Liver (tissue), 9 donors: Measurements from ENCODE around the gene TMTC4. TPM values are rescaled to one million over a fixed set of nuclear protein-coding genes. Genes with fewer than 3 reads are reported as not detected.

Source experiments
- DNase-seq: peaks from one replicate; pipeline ENCODE4 v3.0.0-alpha.2; 2017; ENCODE audit warnings: low spot score
- H3K27ac ChIP-seq, 2 donors: one replicate each; pipeline ENCODE4 v1.7.0; 2013; ENCODE audit warnings: inconsistent platforms in 2 of 2, low read length in 2 of 2, control low read depth in 1 of 2, low read depth in 1 of 2, mild to moderate bottlenecking in 1 of 2
- H3K27me3 ChIP-seq, 4 donors: one replicate each; pipeline versions ENCODE4 v1.6.1 to v1.7.0; 2013; ENCODE audit warnings: low read length in 3 of 4, inconsistent platforms in 1 of 4, mild to moderate bottlenecking in 1 of 4, moderate library complexity in 1 of 4; ENCODE audit not compliant: control insufficient read depth in 4 of 4, insufficient read depth in 4 of 4
- H3K36me3 ChIP-seq, 4 donors: one replicate each; pipeline versions ENCODE4 v1.6.1 to v1.7.0; 2013; ENCODE audit warnings: low read length in 3 of 4, mild to moderate bottlenecking in 3 of 4, low read depth in 1 of 4, moderate library complexity in 1 of 4; ENCODE audit not compliant: control insufficient read depth in 4 of 4, insufficient read depth in 3 of 4
- H3K4me1 ChIP-seq, 4 donors: one replicate each; pipeline versions ENCODE4 v1.6.1 to v1.7.0; 2013; ENCODE audit warnings: low read length in 3 of 4, mild to moderate bottlenecking in 3 of 4, moderate library complexity in 1 of 4; ENCODE audit not compliant: control insufficient read depth in 4 of 4, insufficient read depth in 4 of 4
- H3K4me3 ChIP-seq, 3 donors: one replicate each; pipeline versions ENCODE4 v1.6.1 to v1.7.0; 2013; ENCODE audit warnings: low read length in 3 of 3, control low read depth in 1 of 3, low read depth in 1 of 3, mild to moderate bottlenecking in 1 of 3
- H3K9ac ChIP-seq, 2 donors: one replicate each; pipeline ENCODE4 v1.7.0; 2013; ENCODE audit warnings: low read length in 2 of 2, mild to moderate bottlenecking in 2 of 2, moderate library complexity in 2 of 2, control low read depth in 1 of 2, low read depth in 1 of 2
- H3K9me3 ChIP-seq, 4 donors: one replicate each; pipeline versions ENCODE4 v1.6.1 to v1.7.0; 2013; ENCODE audit warnings: low read length in 3 of 4; ENCODE audit not compliant: control insufficient read depth in 4 of 4
- FOXA1 ChIP-seq: IDR thresholded peaks from 2 replicates; pipeline ENCODE4 v1.6.1; 2016; ENCODE audit warnings: antibody characterized with exemption
- FOXA2 ChIP-seq: IDR thresholded peaks from 2 replicates; pipeline ENCODE4 v1.6.1; 2016; ENCODE audit warnings: antibody characterized with exemption
- HNF4A ChIP-seq, 2 donors: conservative IDR thresholded peaks; 2 replicates each; pipeline ENCODE4 v1.6.1; 2016; ENCODE audit warnings: antibody characterized with exemption in 2 of 2, mild to moderate bottlenecking in 2 of 2
- HNF4G ChIP-seq: IDR thresholded peaks from 2 replicates; pipeline ENCODE4 v1.6.1; 2016; ENCODE audit warnings: antibody characterized with exemption
- JUND ChIP-seq, 2 donors: IDR thresholded peaks; 2 replicates each; pipeline ENCODE4 v1.6.1; 2016; ENCODE audit warnings: antibody characterized with exemption in 2 of 2
- NR2F2 ChIP-seq: IDR thresholded peaks from 2 replicates; pipeline ENCODE4 v1.6.1; 2016; ENCODE audit warnings: antibody characterized with exemption
- RAD21 ChIP-seq, 2 donors: IDR thresholded peaks; 2 replicates each; pipeline ENCODE4 v1.6.1; 2016; ENCODE audit warnings: antibody characterized with exemption in 2 of 2, mild to moderate bottlenecking in 2 of 2
- SP1 ChIP-seq: IDR thresholded peaks from 2 replicates; pipeline ENCODE4 v1.6.1; 2018; ENCODE audit warnings: antibody characterized with exemption, mild to moderate bottlenecking
- TAF1 ChIP-seq: conservative IDR thresholded peaks from 2 replicates; pipeline ENCODE4 v1.6.1; 2016; ENCODE audit warnings: antibody characterized with exemption, mild to moderate bottlenecking
- WGBS: extraction: QIAGEN DNeasy Blood & Tissue Kit; methylation state at CpG from one replicate; pipeline ENCODE4 v1.1.7; 2013; 5-methylcytosine and 5-hydroxymethylcytosine counted together
- polyA plus RNA-seq, 2 donors: library from polyadenylated mRNA; stranded (reverse) in 1 of 2; unstranded in 1 of 2; fragments of 200-250 nt in 1 of 2; fragments of >200 nt in 1 of 2; fragmentation: Nextera tagmentation in 1 of 2; extraction: Ambion mirVana in 1 of 2; gene quantifications; one replicate each; pipeline versions ENCODE4 v1.2.1 to v1.2.3, GENCODE V29; 2013 to 2015
- total RNA-seq, 2 donors: library from RNA; depleted of rRNA; stranded (reverse); fragments of >200 nt; gene quantifications; one replicate each; pipeline ENCODE4 v1.2.3, GENCODE V29; 2014
- TF ChIP-seq, protein P1 (sequence below): IDR thresholded peaks from 2 replicates; pipeline ENCODE4 v1.6.1; 2016; ENCODE audit warnings: antibody characterized with exemption
- TF ChIP-seq, protein P2 (sequence below): IDR thresholded peaks from 2 replicates; pipeline ENCODE4 v1.6.1; 2016; ENCODE audit warnings: antibody characterized with exemption, mild to moderate bottlenecking
- TF ChIP-seq, protein P3 (sequence below): IDR thresholded peaks from 2 replicates; pipeline ENCODE4 v1.6.1; 2016; ENCODE audit warnings: antibody characterized with exemption
- donor health status: healthy.
- donor health status: healthy.
- donor health status: healthy.
- donor health status: healthy.
- donor health status: healthy.

The TMTC4 gene
- total and polyA plus RNA-seq, 4 donors = 7.3 to 26.4 (median 12.3) TPM

DNA sequence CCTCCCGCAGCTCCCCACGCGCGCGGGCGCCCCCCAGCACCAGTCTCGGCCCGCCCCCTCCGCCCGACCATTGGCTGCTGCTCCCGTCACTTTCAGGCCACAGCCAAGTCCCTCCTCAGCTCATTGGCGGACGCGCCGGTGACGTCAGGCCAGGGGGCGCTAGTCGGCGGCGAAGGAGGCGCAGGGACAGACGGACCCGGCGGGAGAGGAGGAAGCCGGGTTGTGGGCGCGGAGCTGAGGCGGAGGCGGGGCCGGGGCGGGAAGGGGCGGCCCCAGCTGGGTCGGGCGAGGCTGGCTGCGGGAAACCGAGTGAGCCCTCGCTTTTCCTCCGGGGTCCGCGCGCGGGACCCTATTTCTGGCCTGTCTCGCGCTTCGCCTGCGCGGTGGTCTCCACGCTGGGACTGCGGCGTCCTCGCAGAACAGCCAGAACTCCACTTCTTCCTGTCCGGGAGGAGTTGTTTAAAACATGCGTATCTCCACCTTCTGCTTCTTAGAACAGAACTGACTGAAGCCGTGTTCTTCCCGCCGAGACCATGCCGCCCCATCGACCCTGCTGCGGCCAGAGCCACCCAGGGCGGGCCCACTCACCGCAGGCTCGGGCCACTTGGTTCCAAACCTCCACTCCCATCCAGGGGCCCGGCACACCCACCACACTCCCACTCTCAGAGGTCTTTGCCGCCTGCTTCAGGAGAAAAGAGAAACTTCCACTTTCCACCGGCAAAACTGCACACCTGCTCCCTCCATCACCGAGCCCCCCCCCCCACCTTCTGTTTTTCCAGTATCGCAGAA, 471 bp upstream of the TMTC4 start:
- Histone ChIP-seq H3K27me3 (no peaks in the 10 kb centered on the region), H3K4me1 (peaks cover 7 to 21% (median 14%) of the 10 kb centered on the region in 4 donors), H3K36me3 (peaks cover 0 to 1% (median under 1%) of the 10 kb centered on the region in 4 donors), H3K9me3 (no peaks in the 10 kb centered on the region), H3K4me3 (peak overlapping the region; percentile 74 to 91 (median 84)), H3K27ac (peak overlapping the region; percentile 65 to 73), H3K9ac (peak overlapping the region; percentile 31 to 48)
- peak; percentile 100 for DNase-seq
- TF ChIP-seq FOXA2 (no peak), RAD21 (IDR thresholded peaks at IDR 0.05) (peak; percentile 4 to 19), HNF4G (no peak), HNF4A (conservative IDR thresholded peaks at IDR 0.05) (no peak), NR2F2 (no peak), SP1 (peak; percentile 83), FOXA1 (no peak)
- TF ChIP-seq, protein P1, sequence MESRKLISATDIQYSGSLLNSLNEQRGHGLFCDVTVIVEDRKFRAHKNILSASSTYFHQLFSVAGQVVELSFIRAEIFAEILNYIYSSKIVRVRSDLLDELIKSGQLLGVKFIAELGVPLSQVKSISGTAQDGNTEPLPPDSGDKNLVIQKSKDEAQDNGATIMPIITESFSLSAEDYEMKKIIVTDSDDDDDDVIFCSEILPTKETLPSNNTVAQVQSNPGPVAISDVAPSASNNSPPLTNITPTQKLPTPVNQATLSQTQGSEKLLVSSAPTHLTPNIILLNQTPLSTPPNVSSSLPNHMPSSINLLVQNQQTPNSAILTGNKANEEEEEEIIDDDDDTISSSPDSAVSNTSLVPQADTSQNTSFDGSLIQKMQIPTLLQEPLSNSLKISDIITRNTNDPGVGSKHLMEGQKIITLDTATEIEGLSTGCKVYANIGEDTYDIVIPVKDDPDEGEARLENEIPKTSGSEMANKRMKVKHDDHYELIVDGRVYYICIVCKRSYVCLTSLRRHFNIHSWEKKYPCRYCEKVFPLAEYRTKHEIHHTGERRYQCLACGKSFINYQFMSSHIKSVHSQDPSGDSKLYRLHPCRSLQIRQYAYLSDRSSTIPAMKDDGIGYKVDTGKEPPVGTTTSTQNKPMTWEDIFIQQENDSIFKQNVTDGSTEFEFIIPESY = no peak
- TF ChIP-seq, protein P2, sequence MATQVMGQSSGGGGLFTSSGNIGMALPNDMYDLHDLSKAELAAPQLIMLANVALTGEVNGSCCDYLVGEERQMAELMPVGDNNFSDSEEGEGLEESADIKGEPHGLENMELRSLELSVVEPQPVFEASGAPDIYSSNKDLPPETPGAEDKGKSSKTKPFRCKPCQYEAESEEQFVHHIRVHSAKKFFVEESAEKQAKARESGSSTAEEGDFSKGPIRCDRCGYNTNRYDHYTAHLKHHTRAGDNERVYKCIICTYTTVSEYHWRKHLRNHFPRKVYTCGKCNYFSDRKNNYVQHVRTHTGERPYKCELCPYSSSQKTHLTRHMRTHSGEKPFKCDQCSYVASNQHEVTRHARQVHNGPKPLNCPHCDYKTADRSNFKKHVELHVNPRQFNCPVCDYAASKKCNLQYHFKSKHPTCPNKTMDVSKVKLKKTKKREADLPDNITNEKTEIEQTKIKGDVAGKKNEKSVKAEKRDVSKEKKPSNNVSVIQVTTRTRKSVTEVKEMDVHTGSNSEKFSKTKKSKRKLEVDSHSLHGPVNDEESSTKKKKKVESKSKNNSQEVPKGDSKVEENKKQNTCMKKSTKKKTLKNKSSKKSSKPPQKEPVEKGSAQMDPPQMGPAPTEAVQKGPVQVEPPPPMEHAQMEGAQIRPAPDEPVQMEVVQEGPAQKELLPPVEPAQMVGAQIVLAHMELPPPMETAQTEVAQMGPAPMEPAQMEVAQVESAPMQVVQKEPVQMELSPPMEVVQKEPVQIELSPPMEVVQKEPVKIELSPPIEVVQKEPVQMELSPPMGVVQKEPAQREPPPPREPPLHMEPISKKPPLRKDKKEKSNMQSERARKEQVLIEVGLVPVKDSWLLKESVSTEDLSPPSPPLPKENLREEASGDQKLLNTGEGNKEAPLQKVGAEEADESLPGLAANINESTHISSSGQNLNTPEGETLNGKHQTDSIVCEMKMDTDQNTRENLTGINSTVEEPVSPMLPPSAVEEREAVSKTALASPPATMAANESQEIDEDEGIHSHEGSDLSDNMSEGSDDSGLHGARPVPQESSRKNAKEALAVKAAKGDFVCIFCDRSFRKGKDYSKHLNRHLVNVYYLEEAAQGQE = no peak
- TF ChIP-seq, protein P3, sequence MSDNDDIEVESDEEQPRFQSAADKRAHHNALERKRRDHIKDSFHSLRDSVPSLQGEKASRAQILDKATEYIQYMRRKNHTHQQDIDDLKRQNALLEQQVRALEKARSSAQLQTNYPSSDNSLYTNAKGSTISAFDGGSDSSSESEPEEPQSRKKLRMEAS = no peak
- WGBS = under 1% methylated on average over 67 of the region's 67 CpGs

DNA sequence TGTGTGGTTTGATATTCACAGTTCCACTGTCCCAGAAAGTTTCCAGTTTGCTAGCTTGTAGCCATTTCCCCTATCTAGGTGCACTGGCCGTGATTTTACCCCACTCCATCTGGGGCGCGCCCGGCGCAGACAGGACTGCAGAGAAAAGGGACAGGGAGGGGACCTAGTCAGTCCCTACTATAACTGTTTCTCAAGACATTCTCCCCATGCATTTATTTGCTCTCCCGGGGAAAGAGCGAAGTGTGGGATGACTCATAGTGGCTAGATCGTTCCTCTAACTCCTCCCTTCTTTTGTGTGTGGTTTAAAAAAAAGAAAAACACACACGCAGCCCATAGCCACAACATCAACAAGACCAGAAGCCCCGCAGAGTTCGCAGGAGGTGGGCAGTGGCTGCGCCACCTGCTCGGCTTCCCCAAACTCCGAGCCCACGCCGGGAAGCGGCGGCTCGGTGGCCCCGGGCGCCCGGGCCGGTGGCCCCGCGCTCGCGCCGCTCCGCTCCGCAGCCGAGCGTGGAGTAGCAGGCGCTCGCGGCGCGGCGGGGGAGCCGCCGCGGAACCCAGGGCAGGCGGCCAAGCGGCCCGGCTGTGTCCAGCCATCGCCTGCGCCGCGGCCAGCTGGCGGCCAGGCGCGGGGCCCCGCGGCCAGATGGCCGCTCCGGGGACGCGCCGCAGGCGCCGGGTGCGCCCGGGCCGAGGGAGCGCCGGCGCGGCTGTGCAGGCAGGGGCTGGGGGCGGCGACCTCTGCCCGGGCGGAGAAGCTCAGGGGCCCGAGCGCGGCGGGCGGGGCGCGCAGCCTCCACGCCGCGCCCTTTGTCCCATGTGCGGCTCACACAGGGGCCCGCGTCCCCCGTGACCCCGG, 653 bp downstream of the TMTC4 start:
- DNase-seq = no peak
- no peaks in the 10 kb centered on the region for H3K27me3 ChIP-seq
- H3K36me3 ChIP-seq = peaks cover 0 to 2% (median under 1%) of the 10 kb centered on the region in 4 donors
- WGBS = under 1% methylated on average over 86 of the region's 86 CpGs
- peak overlapping the region; percentile 68 to 91 (median 70) for H3K4me3 ChIP-seq
- H3K4me1 ChIP-seq = peaks cover 7 to 21% (median 14%) of the 10 kb centered on the region in 4 donors
- H3K27ac ChIP-seq = peak overlapping the region; percentile 64 to 73
- peak in 1 of 2 donors; percentile 5 for TF ChIP-seq RAD21 (IDR thresholded peaks at IDR 0.05)
- peak; percentile 59 to 72 for TF ChIP-seq JUND (IDR thresholded peaks at IDR 0.05)
- no peak for TF ChIP-seq TAF1
- H3K9ac ChIP-seq = peak overlapping the region in 1 of 2 donors; percentile 62
- no peaks in the 10 kb centered on the region for H3K9me3 ChIP-seq
